SIG-M5 treated with dmso at 0.1 percent for 504 hours (cell line): ENCODE results near the gene PPFIA4.

ENCODE experiments used
- DNase-seq: peaks from one replicate; lab custom pipeline; 2025; ENCODE audit not compliant: unreplicated experiment; lab: John Stamatoyannopoulos, UW

The PPFIA4 gene

GRCh38 chr1:203081465-203082230 lies 55.4 kb downstream of the PPFIA4 start:
- DNase-seq, result no peak

- DNase-seq, result no peak
These were observed 55.9 kb downstream of the PPFIA4 start for GRCh38 chr1:203082231-203082505.

- peak; percentile 90 for DNase-seq
These were observed 56.5 kb downstream of the PPFIA4 start for GRCh38 chr1:203082571-203083462.

GRCh38 chr1:203083463-203083921 lies 57.2 kb downstream of the PPFIA4 start:
- DNase-seq, result no peak

- no peak for DNase-seq
These were observed 58.6 kb downstream of the PPFIA4 start for GRCh38 chr1:203084588-203085527.

- DNase-seq, result no peak
These were observed 59.5 kb downstream of the PPFIA4 start, which contains the start of gene MYOG for GRCh38 chr1:203085528-203086406. MYOG (minus strand) TSS chr1:203086012; CDS start chr1:203085961, 51 bp downstream.

GRCh38 chr1:203086992-203087763 lies 60.9 kb downstream of the PPFIA4 start:
- no peak for DNase-seq

GRCh38 chr1:203088441-203088840 lies 62.1 kb downstream of the PPFIA4 start:
- no peak for DNase-seq

- no peak for DNase-seq
These were observed 62.8 kb downstream of the PPFIA4 start for GRCh38 chr1:203089001-203089650.

GRCh38 chr1:203089651-203090045 lies 63.4 kb downstream of the PPFIA4 start:
- DNase-seq, result no peak

GRCh38 chr1:203090421-203091198 lies 64.3 kb downstream of the PPFIA4 start:
- no peak for DNase-seq

GRCh38 chr1:203091199-203091477 lies 64.8 kb downstream of the PPFIA4 start:
- no peak for DNase-seq

GRCh38 chr1:203091761-203092330 lies 65.6 kb downstream of the PPFIA4 start:
- DNase-seq, result no peak

GRCh38 chr1:203093754-203094410 lies 67.6 kb downstream of the PPFIA4 start:
- DNase-seq, result no peak

GRCh38 chr1:203095061-203095690 lies 68.9 kb downstream of the PPFIA4 start:
- DNase-seq, result no peak

GRCh38 chr1:203096566-203096965 lies 70.3 kb downstream of the PPFIA4 start:
- no peak for DNase-seq

GRCh38 chr1:203097001-203097400 lies 70.7 kb downstream of the PPFIA4 start:
- DNase-seq, result no peak
